Caco-2 (cell line): ENCODE data around the gene SEC24A. TPM values are rescaled to one million over a fixed set of nuclear protein-coding genes. Genes with fewer than 3 reads are reported as not detected.

ENCODE experiments used
- BruUV-seq: library from RNA; stranded (reverse); fragments of 400-500 nt; replicated peaks from 2 replicates; lab custom pipeline; 2021; lab: Mats Ljungman, UMichigan
- CTCF ChIA-PET: fragments of 300-600 bp; sonication (Branson Sonifier 250); formaldehyde crosslinking; loops from one replicate; lab custom pipeline; 2022; ENCODE audit warnings: antibody characterized with exemption; lab: Charles Lee
- POLR2A ChIA-PET: fragments of 300-600 bp; sonication (Branson Sonifier 250); formaldehyde crosslinking; loops from one replicate; lab custom pipeline; 2022; ENCODE audit warnings: antibody characterized with exemption; lab: Charles Lee
- DNase-seq, 2 experiments: peaks; one replicate each; pipeline versions ENCODE4 v3.0.0 to v3.0.0-alpha.2; 2020 to 2022
- H3K27me3 ChIP-seq: replicated peaks from 2 replicates; pipeline ENCODE4 v1.6.0; 2011; ENCODE audit warnings: low read length; ENCODE audit not compliant: control insufficient read depth, insufficient read depth
- H3K36me3 ChIP-seq: 2 replicates; pipeline ENCODE4 v1.5.1; 2011; ENCODE audit warnings: low read length; ENCODE audit not compliant: control insufficient read depth, insufficient read depth
- H3K4me1 ChIP-seq: fragments of 250-450 bp; sonication (Bioruptor Pico); 2 replicates; pipeline ENCODE4 v1.5.1; 2020; ENCODE audit warnings: mild to moderate bottlenecking
- H3K4me3 ChIP-seq: 2 replicates; pipeline ENCODE4 v1.5.1; 2011; ENCODE audit warnings: low read depth, mild to moderate bottlenecking, control low read depth, low read length
- H3K9me3 ChIP-seq: fragments of 250-450 bp; sonication (Bioruptor Pico); 2 replicates; pipeline ENCODE4 v1.5.1; 2020; ENCODE audit warnings: mild to moderate bottlenecking, moderate library complexity
- H3K27ac Mint-ChIP-seq: one replicate; pipeline ENCODE4 v1.8.0; 2022; ENCODE audit warnings: mixed read lengths; ENCODE audit not compliant: unreplicated experiment
- H3K27me3 Mint-ChIP-seq: one replicate; pipeline ENCODE4 v1.8.0; 2022; ENCODE audit warnings: mixed read lengths; ENCODE audit not compliant: insufficient read depth, unreplicated experiment
- H3K36me3 Mint-ChIP-seq: one replicate; pipeline ENCODE4 v1.8.0; 2022; ENCODE audit warnings: mild to moderate bottlenecking, mixed read lengths; ENCODE audit not compliant: insufficient read depth, unreplicated experiment
- H3K4me1 Mint-ChIP-seq: one replicate; pipeline ENCODE4 v1.8.0; 2022; ENCODE audit warnings: low read depth, mixed read lengths; ENCODE audit not compliant: unreplicated experiment
- H3K4me3 Mint-ChIP-seq: one replicate; pipeline ENCODE4 v1.8.0; 2022; ENCODE audit warnings: mild to moderate bottlenecking, moderate library complexity, mixed read lengths; ENCODE audit not compliant: unreplicated experiment
- H3K9me3 Mint-ChIP-seq: one replicate; pipeline ENCODE4 v1.8.0; 2022; ENCODE audit warnings: mixed read lengths; ENCODE audit not compliant: unreplicated experiment
- intact Hi-C: fragments of 100-400 bp; cut with micrococcal nuclease; formaldehyde crosslinking; loops from one replicate; pipeline ENCODE4 v1.10.0; 2022; ENCODE audit not compliant: unreplicated experiment
- total RNA-seq: library from RNA; stranded (reverse); gene quantifications from 2 replicates; pipeline ENCODE4 v1.2.3, GENCODE V29; 2022
- TF ChIP-seq, protein P1 (sequence below), 2 experiments: fragments of 200-600 bp in 1 of 2; IDR thresholded peaks; 1 replicate in 1 of 2; 2 replicates in 1 of 2; pipeline versions ENCODE4 v1.5.1 to v1.8.0; 2011 to 2022; ENCODE audit warnings: antibody characterized with exemption in 1 of 2, control low read depth in 1 of 2, inconsistent platforms in 1 of 2, low read depth in 1 of 2, low read length in 1 of 2, mild to moderate bottlenecking in 1 of 2, moderate library complexity in 1 of 2; ENCODE audit not compliant: insufficient read depth in 1 of 2, severe bottlenecking in 1 of 2, unreplicated experiment in 1 of 2

SEC24A gene
- total RNA-seq, 1 experiment from 2014 or later = 47.4 TPM

DNA sequence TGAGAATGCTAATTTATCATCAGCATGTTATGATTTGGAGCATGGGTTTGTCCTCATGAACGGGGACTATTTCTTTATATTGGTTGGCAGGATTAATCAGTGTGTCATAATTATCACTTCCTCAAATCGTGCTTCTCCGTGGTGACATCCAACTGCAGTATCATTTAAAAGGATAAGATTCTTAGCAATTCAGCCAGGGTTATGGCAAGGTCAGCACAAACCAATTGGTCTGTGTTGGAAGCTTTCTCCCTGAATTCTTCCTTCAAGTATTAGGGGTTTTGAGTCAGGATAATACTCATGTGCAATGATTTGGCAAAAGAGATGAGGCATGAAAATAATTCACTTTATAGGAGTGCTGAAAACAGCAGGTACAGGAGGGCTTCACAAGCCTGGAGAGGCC is 84.2 kb downstream of the SEC24A start:
- Mint-ChIP-seq H3K4me1 (no peaks in the 10 kb centered on the region), H3K4me3 (no peak overlapping the region), H3K27ac (no peak overlapping the region), H3K9me3 (no peaks in the 10 kb centered on the region), H3K36me3 (peaks cover under 1% of the 10 kb centered on the region), H3K27me3 (no peaks in the 10 kb centered on the region)
- H3K9me3 ChIP-seq = no peaks in the 10 kb centered on the region
- no peaks in the 10 kb centered on the region for H3K4me1 ChIP-seq
- no peaks in the 10 kb centered on the region for H3K27me3 ChIP-seq
- intact Hi-C loops = loop anchor here (10.0 kb wide), 1 partner anchor 558 kb away; the partner anchor contains the start of gene SKP1
- ChIA-PET CTCF (no interaction called here), POLR2A (no interaction called here)
- no peak for DNase-seq
- H3K4me3 ChIP-seq = no peak overlapping the region
- H3K36me3 ChIP-seq = no peaks in the 10 kb centered on the region
- BruUV-seq = no TSS peak
- TF ChIP-seq, protein P1, sequence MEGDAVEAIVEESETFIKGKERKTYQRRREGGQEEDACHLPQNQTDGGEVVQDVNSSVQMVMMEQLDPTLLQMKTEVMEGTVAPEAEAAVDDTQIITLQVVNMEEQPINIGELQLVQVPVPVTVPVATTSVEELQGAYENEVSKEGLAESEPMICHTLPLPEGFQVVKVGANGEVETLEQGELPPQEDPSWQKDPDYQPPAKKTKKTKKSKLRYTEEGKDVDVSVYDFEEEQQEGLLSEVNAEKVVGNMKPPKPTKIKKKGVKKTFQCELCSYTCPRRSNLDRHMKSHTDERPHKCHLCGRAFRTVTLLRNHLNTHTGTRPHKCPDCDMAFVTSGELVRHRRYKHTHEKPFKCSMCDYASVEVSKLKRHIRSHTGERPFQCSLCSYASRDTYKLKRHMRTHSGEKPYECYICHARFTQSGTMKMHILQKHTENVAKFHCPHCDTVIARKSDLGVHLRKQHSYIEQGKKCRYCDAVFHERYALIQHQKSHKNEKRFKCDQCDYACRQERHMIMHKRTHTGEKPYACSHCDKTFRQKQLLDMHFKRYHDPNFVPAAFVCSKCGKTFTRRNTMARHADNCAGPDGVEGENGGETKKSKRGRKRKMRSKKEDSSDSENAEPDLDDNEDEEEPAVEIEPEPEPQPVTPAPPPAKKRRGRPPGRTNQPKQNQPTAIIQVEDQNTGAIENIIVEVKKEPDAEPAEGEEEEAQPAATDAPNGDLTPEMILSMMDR (IDR thresholded peaks at IDR 0.05; ENCODE audit: insufficient read depth in 1 of 2, low read depth in 1 of 2, low read length in 1 of 2, severe bottlenecking in 1 of 2, unreplicated experiment in 1 of 2) = no peak

DNA sequence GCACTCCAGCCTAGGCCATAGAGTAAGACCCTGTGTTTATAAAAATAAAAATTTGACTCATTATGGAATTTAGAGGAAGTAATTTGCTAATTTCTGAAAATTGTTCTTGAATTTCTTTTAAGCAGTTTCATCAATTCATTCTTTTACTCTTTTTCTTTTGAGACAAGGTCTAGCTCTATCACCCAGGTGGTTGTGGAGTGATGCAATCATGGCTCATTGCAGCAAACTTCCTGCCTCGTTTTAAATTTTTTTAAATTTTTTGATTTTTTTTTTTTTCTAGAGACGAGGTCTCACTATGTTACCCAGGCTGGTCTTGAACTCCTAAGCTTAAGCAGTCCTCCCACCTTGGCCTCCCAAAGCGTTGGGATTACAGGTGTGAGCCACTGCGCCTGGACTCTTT is 86.7 kb downstream of the SEC24A start:
- POLR2A ChIA-PET = no interaction called here
- no peak overlapping the region for H3K27ac Mint-ChIP-seq
- intact Hi-C loops = loop anchor here (10.0 kb wide), 1 partner anchor 560 kb away; the partner anchor contains the start of gene SKP1

GRCh38 chr5:134736173-134736812 is 87.7 kb downstream of the SEC24A start:
- no peaks in the 10 kb centered on the region for H3K9me3 Mint-ChIP-seq
- Histone ChIP-seq H3K4me3 (no peak overlapping the region), H3K27me3 (no peaks in the 10 kb centered on the region), H3K36me3 (no peaks in the 10 kb centered on the region), H3K9me3 (no peaks in the 10 kb centered on the region), H3K4me1 (no peaks in the 10 kb centered on the region)
- no TSS peak for BruUV-seq
- peaks cover 17% of the 10 kb centered on the region for H3K36me3 Mint-ChIP-seq
- H3K4me1 Mint-ChIP-seq = no peaks in the 10 kb centered on the region
- POLR2A ChIA-PET = interaction anchor here (0.5 kb wide), 1 partner anchor 172 kb away, joined by 9 read pairs; no protein-coding TSS in a partner anchor
- H3K27me3 Mint-ChIP-seq = no peaks in the 10 kb centered on the region
- no peak for DNase-seq
- intact Hi-C loops = loop anchor here (10.0 kb wide), 1 partner anchor 561 kb away; the partner anchor contains the start of gene SKP1
- no peak overlapping the region for H3K4me3 Mint-ChIP-seq
- TF ChIP-seq, protein P1 (IDR thresholded peaks at IDR 0.05; ENCODE audit: insufficient read depth in 1 of 2, low read depth in 1 of 2, low read length in 1 of 2, severe bottlenecking in 1 of 2, unreplicated experiment in 1 of 2) = no peak
- H3K27ac Mint-ChIP-seq = no peak overlapping the region
- CTCF ChIA-PET = no interaction called here

More for the DNA sequence above, 86.7 kb downstream of the SEC24A start:
- H3K36me3 Mint-ChIP-seq = peaks cover 17% of the 10 kb centered on the region
- DNase-seq = no peak
- Histone ChIP-seq H3K4me1 (no peaks in the 10 kb centered on the region), H3K9me3 (no peaks in the 10 kb centered on the region), H3K36me3 (no peaks in the 10 kb centered on the region), H3K4me3 (no peak overlapping the region), H3K27me3 (no peaks in the 10 kb centered on the region)
- TF ChIP-seq, protein P1 (IDR thresholded peaks at IDR 0.05; ENCODE audit: insufficient read depth in 1 of 2, low read depth in 1 of 2, low read length in 1 of 2, severe bottlenecking in 1 of 2, unreplicated experiment in 1 of 2) = no peak
- no peaks in the 10 kb centered on the region for H3K9me3 Mint-ChIP-seq
- no TSS peak for BruUV-seq
- CTCF ChIA-PET = no interaction called here
- no peaks in the 10 kb centered on the region for H3K4me1 Mint-ChIP-seq
- no peaks in the 10 kb centered on the region for H3K27me3 Mint-ChIP-seq
- H3K4me3 Mint-ChIP-seq = no peak overlapping the region
